GM12878 (cell line): ENCODE data around the gene SORT1. TPM values are rescaled to one million over a fixed set of nuclear protein-coding genes. Genes with fewer than 3 reads are reported as not detected.
A peak's percentile ranks its signal among the peaks of the same experiment; 100 is the strongest.

Source experiments
- ESRRA ChIP-seq: IDR thresholded peaks from 2 replicates; pipeline ENCODE4 v1.6.1; 2012; ENCODE audit warnings: mild to moderate bottlenecking, low read length, improper control_type of control experiment
- FOS ChIP-seq: IDR thresholded peaks from 3 replicates; pipeline ENCODE4 v1.6.1; 2011; ENCODE audit warnings: borderline replicate concordance; ENCODE audit not compliant: insufficient read length; ENCODE audit errors: extremely low read depth
- IKZF2 ChIP-seq, 2 experiments: fragments of 450-650 bp; IDR thresholded peaks; 2 replicates each; pipeline ENCODE4 v1.6.1; 2017; ENCODE audit warnings: mild to moderate bottlenecking in 2 of 2, moderate library complexity in 2 of 2
- JUNB ChIP-seq: IDR thresholded peaks from 2 replicates; pipeline ENCODE4 v1.6.1; 2016; ENCODE audit warnings: antibody characterized with exemption, mild to moderate bottlenecking
- KLF5 ChIP-seq: fragments of 450-650 bp; IDR thresholded peaks from 2 replicates; pipeline ENCODE4 v1.6.1; 2014; ENCODE audit warnings: mild to moderate bottlenecking; ENCODE audit not compliant: partially characterized antibody
- LARP7 ChIP-seq: fragments of 450-650 bp; IDR thresholded peaks from 2 replicates; pipeline ENCODE4 v1.6.1; 2017; ENCODE audit warnings: mild to moderate bottlenecking
- MEF2A ChIP-seq: IDR thresholded peaks from 2 replicates; pipeline ENCODE4 v1.6.1; 2011; ENCODE audit warnings: low read depth, mild to moderate bottlenecking, low read length, moderate library complexity; ENCODE audit not compliant: insufficient read depth
- MTA2 ChIP-seq: fragments of 450-650 bp; IDR thresholded peaks from 2 replicates; pipeline ENCODE4 v1.6.1; 2016; ENCODE audit warnings: low read depth, mild to moderate bottlenecking, moderate library complexity
- NFYB ChIP-seq: IDR thresholded peaks from 2 replicates; pipeline ENCODE4 v1.6.1; 2011; ENCODE audit warnings: low read depth, mild to moderate bottlenecking, low read length, improper control_type of control experiment, moderate library complexity; ENCODE audit not compliant: insufficient read depth
- NR2F1 ChIP-seq: fragments of 450-650 bp; conservative IDR thresholded peaks from 2 replicates; pipeline ENCODE4 v1.6.1; 2017; ENCODE audit warnings: mild to moderate bottlenecking
- POLR2A ChIP-seq: IDR thresholded peaks from 2 replicates; pipeline ENCODE4 v1.6.1; 2011; ENCODE audit warnings: low read depth, mild to moderate bottlenecking, low read length
- RB1 ChIP-seq: fragments of 450-650 bp; formaldehyde crosslinking; IDR thresholded peaks from 2 replicates; pipeline ENCODE4 v1.6.1; 2017; ENCODE audit warnings: mild to moderate bottlenecking, borderline replicate concordance
- RBBP5 ChIP-seq: fragments of 200-600 bp; sonication (generic); conservative IDR thresholded peaks from 2 replicates; pipeline ENCODE4 v1.6.1; 2016
- RELA ChIP-seq: fragments of 450-650 bp; IDR thresholded peaks from 2 replicates; pipeline ENCODE4 v1.8.0; 2014; ENCODE audit warnings: borderline replicate concordance; ENCODE audit not compliant: partially characterized antibody
- SMAD5 ChIP-seq: IDR thresholded peaks from 2 replicates; pipeline ENCODE4 v1.6.1; 2016; ENCODE audit warnings: antibody characterized with exemption, low read depth
- SPI1 ChIP-seq: IDR thresholded peaks from 2 replicates; pipeline ENCODE4 v1.6.1; 2011; ENCODE audit warnings: low read depth, mild to moderate bottlenecking, low read length, moderate library complexity, borderline replicate concordance; ENCODE audit not compliant: insufficient read depth
- SREBF2 ChIP-seq: IDR thresholded peaks from 2 replicates; pipeline ENCODE4 v1.6.1; 2012; ENCODE audit warnings: mild to moderate bottlenecking, low read length
- TCF3 ChIP-seq: IDR thresholded peaks from 2 replicates; pipeline ENCODE4 v1.6.1; 2012; ENCODE audit warnings: low read depth, mild to moderate bottlenecking, low read length, borderline replicate concordance; ENCODE audit not compliant: insufficient read depth
- TCF7 ChIP-seq: IDR thresholded peaks from 2 replicates; pipeline ENCODE4 v1.6.1; 2014; ENCODE audit warnings: antibody characterized with exemption, borderline replicate concordance
- ZNF384 ChIP-seq: IDR thresholded peaks from 2 replicates; pipeline ENCODE4 v1.6.1; 2012; ENCODE audit warnings: low read depth, mild to moderate bottlenecking, low read length, improper control_type of control experiment, borderline replicate concordance
- polyA plus RNA-seq, 11 experiments: library from polyadenylated mRNA; depleted of rRNA in 4 of 11; unstranded in 6 of 11; stranded (reverse) in 5 of 11; fragments of >200 nt; fragmentation: Nextera tagmentation in 4 of 11; fragmentation: Illumina TruSeq in 1 of 11; extraction: Ambion mirVana in 4 of 11; extraction: Trizol in 1 of 11; gene quantifications; 1 replicate in 1 of 11; 2 replicates in 10 of 11; pipeline versions ENCODE4 v1.2.1 to v1.2.3, GENCODE V29; 2011 to 2016; ENCODE audit warnings: inconsistent platforms in 2 of 11, missing spikeins in 2 of 11, low read depth in 1 of 11
- total RNA-seq, 4 experiments: library from RNA; depleted of rRNA in 3 of 4; stranded (reverse); fragments of >200 nt in 3 of 4; fragmentation: Illumina TruSeq in 1 of 4; extraction: Trizol in 1 of 4; gene quantifications; 2 replicates each; pipeline versions ENCODE4 v1.2.1 to v1.2.3, GENCODE V29; 2013 to 2021
- TF ChIP-seq, protein P1 (sequence below): fragments of 450-650 bp; conservative IDR thresholded peaks from 2 replicates; pipeline ENCODE4 v1.6.1; 2017; ENCODE audit warnings: mild to moderate bottlenecking, moderate library complexity
- TF ChIP-seq, protein P2 (sequence below): fragments of 450-650 bp; IDR thresholded peaks from 2 replicates; pipeline ENCODE4 v1.6.1; 2018; ENCODE audit warnings: mild to moderate bottlenecking, low read depth, moderate library complexity; ENCODE audit not compliant: partially characterized antibody
- TF ChIP-seq, protein P3 (sequence below): fragments of 450-650 bp; IDR thresholded peaks from 2 replicates; pipeline ENCODE4 v1.6.1; 2017; ENCODE audit warnings: borderline replicate concordance

The SORT1 gene
- total and polyA plus RNA-seq, 10 of the 15 experiments (the other 5 are each of a cell fraction or from before 2014, with no cell fraction given) = 0.06 to 1.9 (median 0.33) TPM; not detected in 1

DNA sequence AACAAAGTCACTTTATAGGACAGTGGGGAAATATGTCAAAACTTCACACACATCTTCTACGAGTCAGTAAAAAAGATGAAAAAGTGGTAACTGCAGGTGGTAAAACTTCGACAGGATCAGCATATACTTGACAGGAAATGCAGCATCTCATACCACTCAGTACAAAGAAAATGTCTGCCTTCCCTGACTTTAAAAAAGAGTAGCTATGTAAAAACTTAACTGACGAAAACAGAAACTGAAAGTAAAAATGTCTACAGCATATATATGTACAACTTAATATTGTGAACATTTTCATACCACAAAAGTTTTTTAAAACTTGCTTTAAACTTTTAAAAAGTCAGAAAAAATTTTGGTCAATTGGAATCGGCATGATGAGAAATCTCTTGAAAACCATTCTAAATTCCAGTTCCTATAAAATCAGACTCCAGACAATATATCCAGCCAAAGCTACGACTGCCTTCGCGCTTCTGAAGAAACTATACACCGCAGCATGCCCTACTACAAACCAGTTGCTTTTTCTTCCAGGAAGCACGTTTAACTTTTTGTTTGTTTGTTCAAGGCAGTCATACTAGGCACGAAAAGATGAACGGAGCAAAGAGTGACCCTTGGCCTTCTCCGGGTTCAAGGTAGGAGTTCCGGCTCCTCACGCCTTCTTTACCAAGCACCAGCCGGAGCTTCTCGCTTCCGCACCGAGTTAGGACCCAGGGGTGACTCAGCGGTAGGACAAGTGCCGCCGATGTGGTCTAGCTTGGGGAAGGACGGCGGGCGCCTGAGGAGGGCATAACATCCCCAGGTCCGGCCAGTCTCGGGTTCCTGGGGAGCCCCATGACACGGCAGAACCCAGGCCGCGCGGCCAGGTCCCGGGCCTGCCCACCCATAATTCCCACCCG, 27.9 kb upstream of the SORT1 start (continued):
- TF ChIP-seq ZNF384 (no peak), POLR2A (no peak), MTA2 (no peak), MEF2A (no peak), FOS (no peak), IKZF2 (IDR thresholded peaks at IDR 0.05) (no peak), NR2F1 (peak; percentile 77; the same call in 1 of the 2 replicates), TCF3 (no peak), NFYB (no peak), RB1 (0 out of 2 replicates have a peak, but pooled peaks have one; percentile 21), JUNB (peak; percentile 40), TCF7 (no peak), ESRRA (no peak), LARP7 (peak; percentile 85), SMAD5 (no peak), SREBF2 (no peak), RELA (no peak), SPI1 (peak; percentile 13; the same call in 1 of the 2 replicates), KLF5 (no peak), RBBP5 (no peak)
- TF ChIP-seq, protein P1, sequence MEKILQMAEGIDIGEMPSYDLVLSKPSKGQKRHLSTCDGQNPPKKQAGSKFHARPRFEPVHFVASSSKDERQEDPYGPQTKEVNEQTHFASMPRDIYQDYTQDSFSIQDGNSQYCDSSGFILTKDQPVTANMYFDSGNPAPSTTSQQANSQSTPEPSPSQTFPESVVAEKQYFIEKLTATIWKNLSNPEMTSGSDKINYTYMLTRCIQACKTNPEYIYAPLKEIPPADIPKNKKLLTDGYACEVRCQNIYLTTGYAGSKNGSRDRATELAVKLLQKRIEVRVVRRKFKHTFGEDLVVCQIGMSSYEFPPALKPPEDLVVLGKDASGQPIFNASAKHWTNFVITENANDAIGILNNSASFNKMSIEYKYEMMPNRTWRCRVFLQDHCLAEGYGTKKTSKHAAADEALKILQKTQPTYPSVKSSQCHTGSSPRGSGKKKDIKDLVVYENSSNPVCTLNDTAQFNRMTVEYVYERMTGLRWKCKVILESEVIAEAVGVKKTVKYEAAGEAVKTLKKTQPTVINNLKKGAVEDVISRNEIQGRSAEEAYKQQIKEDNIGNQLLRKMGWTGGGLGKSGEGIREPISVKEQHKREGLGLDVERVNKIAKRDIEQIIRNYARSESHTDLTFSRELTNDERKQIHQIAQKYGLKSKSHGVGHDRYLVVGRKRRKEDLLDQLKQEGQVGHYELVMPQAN = peak; percentile 61
- TF ChIP-seq, protein P2, sequence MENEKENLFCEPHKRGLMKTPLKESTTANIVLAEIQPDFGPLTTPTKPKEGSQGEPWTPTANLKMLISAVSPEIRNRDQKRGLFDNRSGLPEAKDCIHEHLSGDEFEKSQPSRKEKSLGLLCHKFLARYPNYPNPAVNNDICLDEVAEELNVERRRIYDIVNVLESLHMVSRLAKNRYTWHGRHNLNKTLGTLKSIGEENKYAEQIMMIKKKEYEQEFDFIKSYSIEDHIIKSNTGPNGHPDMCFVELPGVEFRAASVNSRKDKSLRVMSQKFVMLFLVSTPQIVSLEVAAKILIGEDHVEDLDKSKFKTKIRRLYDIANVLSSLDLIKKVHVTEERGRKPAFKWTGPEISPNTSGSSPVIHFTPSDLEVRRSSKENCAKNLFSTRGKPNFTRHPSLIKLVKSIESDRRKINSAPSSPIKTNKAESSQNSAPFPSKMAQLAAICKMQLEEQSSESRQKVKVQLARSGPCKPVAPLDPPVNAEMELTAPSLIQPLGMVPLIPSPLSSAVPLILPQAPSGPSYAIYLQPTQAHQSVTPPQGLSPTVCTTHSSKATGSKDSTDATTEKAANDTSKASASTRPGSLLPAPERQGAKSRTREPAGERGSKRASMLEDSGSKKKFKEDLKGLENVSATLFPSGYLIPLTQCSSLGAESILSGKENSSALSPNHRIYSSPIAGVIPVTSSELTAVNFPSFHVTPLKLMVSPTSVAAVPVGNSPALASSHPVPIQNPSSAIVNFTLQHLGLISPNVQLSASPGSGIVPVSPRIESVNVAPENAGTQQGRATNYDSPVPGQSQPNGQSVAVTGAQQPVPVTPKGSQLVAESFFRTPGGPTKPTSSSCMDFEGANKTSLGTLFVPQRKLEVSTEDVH = no peak
- TF ChIP-seq, protein P3, sequence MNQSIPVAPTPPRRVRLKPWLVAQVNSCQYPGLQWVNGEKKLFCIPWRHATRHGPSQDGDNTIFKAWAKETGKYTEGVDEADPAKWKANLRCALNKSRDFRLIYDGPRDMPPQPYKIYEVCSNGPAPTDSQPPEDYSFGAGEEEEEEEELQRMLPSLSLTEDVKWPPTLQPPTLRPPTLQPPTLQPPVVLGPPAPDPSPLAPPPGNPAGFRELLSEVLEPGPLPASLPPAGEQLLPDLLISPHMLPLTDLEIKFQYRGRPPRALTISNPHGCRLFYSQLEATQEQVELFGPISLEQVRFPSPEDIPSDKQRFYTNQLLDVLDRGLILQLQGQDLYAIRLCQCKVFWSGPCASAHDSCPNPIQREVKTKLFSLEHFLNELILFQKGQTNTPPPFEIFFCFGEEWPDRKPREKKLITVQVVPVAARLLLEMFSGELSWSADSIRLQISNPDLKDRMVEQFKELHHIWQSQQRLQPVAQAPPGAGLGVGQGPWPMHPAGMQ = no peak
